Activated T-cell treated with anti-CD3 and anti-CD28 coated beads for 24 hours (primary cell): ENCODE data around the gene CBFA2T3.
"Not testable (repeated sequence)": the region's sequence is repeated elsewhere in the genome, so short reads cannot be mapped to it uniquely, and the experiment has no call there.

ENCODE experiments used
- DNase-seq: peaks from one replicate; pipeline ENCODE4 v3.0.0-alpha.2; 2020; ENCODE audit warnings: low read depth

The CBFA2T3 gene

GRCh38 chr16:88977018-88977811 lies at the start of gene CBFA2T3:
Gene CBFA2T3, minus strand, starts transcription at chr16:88977207. Its CDS starts 400 bp downstream, at chr16:88976807.
- no peak for DNase-seq

- peak; percentile 56 for DNase-seq
These were observed 49.2 kb upstream of the CBFA2T3 start for GRCh38 chr16:89026121-89026612.

- DNase-seq, result no peak
These were observed 48.6 kb upstream of the CBFA2T3 start for GRCh38 chr16:89025636-89026035.

GRCh38 chr16:89024546-89025060 lies 47.6 kb upstream of the CBFA2T3 start:
- DNase-seq, result no peak

- DNase-seq, result no peak
These were observed 46.9 kb upstream of the CBFA2T3 start for GRCh38 chr16:89023621-89024511.

- DNase-seq, result no peak
These were observed 46.1 kb upstream of the CBFA2T3 start for GRCh38 chr16:89023151-89023551.

GRCh38 chr16:89022051-89022836 lies 45.2 kb upstream of the CBFA2T3 start:
- DNase-seq, result no peak

GRCh38 chr16:89020925-89021595 lies 44.1 kb upstream of the CBFA2T3 start:
- no peak for DNase-seq

- no peak for DNase-seq
These were observed 43.3 kb upstream of the CBFA2T3 start for GRCh38 chr16:89020068-89020924.

GRCh38 chr16:89019511-89019910 lies 42.5 kb upstream of the CBFA2T3 start:
- DNase-seq, result no peak

GRCh38 chr16:89018282-89019158 lies 41.5 kb upstream of the CBFA2T3 start:
- DNase-seq, result no peak

- no peak for DNase-seq
These were observed 40.7 kb upstream of the CBFA2T3 start for GRCh38 chr16:89017543-89018281.

- not testable (repeated sequence) for DNase-seq
These were observed 39.6 kb upstream of the CBFA2T3 start for GRCh38 chr16:89016561-89016960.

GRCh38 chr16:89015271-89015859 lies 38.4 kb upstream of the CBFA2T3 start:
- no peak for DNase-seq

GRCh38 chr16:89014403-89015230 lies 37.6 kb upstream of the CBFA2T3 start:
- DNase-seq, result no peak

GRCh38 chr16:89013692-89014402 lies 36.8 kb upstream of the CBFA2T3 start:
- no peak for DNase-seq

GRCh38 chr16:89013111-89013510 lies 36.1 kb upstream of the CBFA2T3 start:
- no peak for DNase-seq
